ELR (cell line): ENCODE data around the gene MINK1.
A peak's percentile ranks its signal among the peaks of the same experiment; 100 is the strongest.

Source experiments
- DNase-seq: peaks from one replicate; pipeline ENCODE4 v3.0.0-alpha.2; 2015; ENCODE audit warnings: low read depth

MINK1 gene

GRCh38 chr17:4872786-4873185, 39.6 kb downstream of the MINK1 start:
- no peak for DNase-seq

GRCh38 chr17:4877089-4877488, 43.9 kb downstream of the MINK1 start:
- DNase-seq, result no peak

- DNase-seq, result no peak
Observed at GRCh38 chr17:4879601-4880000, 46.5 kb downstream of the MINK1 start.

- DNase-seq, result no peak
Observed at GRCh38 chr17:4880857-4881256, 47.7 kb downstream of the MINK1 start.

GRCh38 chr17:4881761-4882555, 48.8 kb downstream of the MINK1 start:
- DNase-seq, result peak; percentile 58

DNA sequence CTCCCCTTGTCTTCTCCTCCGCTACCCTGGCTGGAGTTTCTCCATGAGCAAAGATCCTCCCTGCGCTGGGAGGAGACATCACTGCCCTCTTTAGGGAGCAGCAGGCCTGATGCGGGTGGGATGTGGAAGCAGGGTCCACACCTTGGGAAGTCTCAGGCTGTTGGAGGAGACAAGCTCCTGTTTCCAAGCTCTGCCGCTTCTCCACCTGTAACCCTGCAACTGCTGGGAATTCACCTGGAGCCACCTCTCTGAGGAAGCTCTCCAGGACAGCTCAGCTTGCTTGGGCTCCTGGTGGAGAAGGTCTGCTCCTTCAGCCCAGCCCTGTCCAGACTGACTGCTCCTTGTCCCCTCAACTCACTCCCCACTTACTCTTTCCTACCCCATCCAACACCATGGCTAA, 51.3 kb downstream of the MINK1 start:
- no peak for DNase-seq

GRCh38 chr17:4886830-4887229, 53.7 kb downstream of the MINK1 start:
- DNase-seq, result no peak

- no peak for DNase-seq
Observed at GRCh38 chr17:4887581-4887980, 54.4 kb downstream of the MINK1 start.

DNA sequence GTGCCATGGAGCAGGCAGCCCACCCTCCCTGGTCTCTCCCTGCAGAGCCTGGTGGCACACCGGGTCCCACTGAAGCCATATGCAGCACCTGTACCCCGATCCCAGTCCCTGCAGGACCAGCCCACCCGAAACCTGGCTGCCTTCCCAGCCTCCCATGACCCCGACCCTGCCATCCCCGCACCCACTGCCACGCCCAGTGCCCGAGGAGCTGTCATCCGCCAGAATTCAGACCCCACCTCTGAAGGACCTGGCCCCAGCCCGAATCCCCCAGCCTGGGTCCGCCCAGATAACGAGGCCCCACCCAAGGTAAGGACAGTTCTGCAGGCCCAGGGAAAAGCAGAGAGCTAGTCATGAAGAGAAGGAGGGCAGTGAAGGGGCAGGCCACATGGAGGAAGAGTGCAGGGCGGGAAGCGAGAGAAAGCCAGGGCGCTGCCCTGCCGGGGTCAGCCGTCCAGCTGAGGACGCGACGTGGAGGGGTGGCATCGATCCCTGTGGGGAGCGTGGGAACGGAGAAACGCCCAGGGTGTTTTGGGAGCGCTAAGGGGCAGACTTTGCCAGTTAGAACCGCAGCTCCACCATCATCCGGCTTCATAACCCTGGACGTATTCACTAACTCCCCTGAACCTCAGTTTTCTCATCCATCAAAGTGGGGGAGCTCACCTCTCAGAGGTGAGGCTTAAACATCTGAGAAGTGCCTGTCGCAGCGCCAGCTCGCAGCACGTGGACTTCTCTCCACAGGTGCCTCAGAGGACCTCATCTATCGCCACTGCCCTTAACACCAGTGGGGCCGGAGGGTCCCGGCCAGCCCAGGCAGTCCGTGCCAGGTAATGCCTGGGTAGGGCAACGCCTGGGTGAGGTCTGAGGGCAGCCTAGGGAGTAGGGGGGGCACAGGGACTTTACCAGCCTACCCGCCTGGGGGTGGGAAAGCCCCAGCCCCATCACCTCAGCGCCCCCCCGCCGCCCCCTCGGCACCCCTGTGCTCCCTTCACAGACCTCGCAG, 58.6 kb downstream of the MINK1 start:
- DNase-seq, result no peak

- no peak for DNase-seq
Observed at GRCh38 chr17:4892499-4893221, 59.5 kb downstream of the MINK1 start.

DNA sequence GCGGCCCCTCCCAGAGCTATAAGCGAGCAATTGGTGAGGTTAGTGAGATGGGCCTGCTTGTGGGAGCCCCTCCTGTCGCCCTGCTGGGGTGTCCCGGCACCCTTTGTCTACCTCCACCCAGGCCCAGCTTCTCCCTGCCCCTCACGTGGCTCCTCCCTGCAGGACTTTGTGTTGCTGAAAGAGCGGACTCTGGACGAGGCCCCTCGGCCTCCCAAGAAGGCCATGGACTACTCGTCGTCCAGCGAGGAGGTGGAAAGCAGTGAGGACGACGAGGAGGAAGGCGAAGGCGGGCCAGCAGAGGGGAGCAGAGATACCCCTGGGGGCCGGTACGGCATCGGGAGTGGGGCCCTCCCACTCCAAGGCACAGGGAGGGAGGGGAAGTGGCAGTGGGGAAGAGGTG, 60.1 kb downstream of the MINK1 start:
- no peak for DNase-seq

DNA sequence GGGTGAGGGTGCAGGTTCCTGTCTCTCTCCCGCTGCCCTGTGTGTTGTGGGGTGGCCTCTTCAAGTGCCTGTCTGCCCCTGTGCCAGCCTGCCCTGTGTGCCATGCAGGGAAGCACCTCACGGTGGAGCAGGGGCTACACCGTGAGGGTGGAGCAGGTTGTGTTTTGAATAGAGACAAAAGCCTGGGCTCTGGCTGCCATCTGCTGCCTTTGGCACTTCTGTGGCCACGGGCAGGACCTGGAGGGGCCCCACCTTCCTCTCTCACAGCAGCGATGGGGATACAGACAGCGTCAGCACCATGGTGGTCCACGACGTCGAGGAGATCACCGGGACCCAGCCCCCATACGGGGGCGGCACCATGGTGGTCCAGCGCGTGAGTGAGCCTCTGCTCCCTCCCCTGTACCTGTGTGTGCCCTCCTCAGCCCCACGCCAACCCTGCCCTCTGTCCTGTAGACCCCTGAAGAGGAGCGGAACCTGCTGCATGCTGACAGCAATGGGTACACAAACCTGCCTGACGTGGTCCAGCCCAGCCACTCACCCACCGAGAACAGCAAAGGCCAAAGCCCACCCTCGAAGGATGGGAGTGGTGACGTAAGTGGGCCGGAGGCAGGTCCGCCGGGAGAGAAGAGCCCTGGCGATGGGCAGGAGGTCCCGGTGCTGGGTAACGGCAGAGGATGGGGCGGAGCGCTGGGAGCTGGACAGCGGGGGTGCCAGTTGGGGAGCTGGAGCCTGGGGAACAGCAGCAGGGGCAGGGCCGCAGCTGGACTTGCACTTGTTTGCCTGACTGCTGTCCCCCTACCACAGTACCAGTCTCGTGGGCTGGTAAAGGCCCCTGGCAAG, 60.8 kb downstream of the MINK1 start:
- no peak for DNase-seq

GRCh38 chr17:4895121-4895520, 62.0 kb downstream of the MINK1 start:
- no peak for DNase-seq

GRCh38 chr17:4895657-4896331, 62.7 kb downstream of the MINK1 start:
- DNase-seq, result no peak

DNA sequence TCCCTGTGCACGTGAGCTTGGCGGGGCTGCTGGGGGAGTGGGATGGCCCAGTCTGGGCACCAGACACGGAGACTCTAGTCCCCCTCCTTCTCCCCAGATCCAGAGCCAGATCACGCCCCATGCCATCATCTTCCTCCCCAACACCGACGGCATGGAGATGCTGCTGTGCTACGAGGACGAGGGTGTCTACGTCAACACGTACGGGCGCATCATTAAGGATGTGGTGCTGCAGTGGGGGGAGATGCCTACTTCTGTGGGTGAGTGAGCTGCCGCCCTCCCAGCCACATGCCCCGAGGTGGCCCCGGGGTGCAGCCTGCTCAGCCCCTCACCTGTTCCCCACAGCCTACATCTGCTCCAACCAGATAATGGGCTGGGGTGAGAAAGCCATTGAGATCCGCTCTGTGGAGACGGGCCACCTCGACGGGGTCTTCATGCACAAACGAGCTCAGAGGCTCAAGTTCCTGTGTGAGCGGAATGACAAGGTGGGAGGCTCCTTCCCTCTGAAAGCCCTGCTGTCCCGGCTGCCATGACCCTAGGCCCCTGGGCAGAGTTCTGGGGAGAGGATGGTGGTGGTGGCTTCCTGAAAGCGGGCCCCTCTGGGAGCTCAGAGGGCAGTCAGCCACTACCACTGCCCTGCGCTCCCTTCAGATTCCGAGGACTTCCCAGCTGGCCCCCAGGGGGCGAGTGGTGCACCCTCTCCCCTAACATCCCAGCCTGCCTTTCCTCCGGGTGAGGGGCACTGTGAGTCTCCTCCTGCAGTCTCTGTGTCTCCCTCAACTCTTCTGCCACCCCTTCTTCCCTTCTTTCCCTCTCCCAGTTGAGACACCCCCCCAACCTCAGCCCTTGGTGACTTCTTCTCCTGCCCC, 63.4 kb downstream of the MINK1 start:
- no peak for DNase-seq

GRCh38 chr17:4897198-4897687, 64.1 kb downstream of the MINK1 start:
- no peak for DNase-seq

DNA sequence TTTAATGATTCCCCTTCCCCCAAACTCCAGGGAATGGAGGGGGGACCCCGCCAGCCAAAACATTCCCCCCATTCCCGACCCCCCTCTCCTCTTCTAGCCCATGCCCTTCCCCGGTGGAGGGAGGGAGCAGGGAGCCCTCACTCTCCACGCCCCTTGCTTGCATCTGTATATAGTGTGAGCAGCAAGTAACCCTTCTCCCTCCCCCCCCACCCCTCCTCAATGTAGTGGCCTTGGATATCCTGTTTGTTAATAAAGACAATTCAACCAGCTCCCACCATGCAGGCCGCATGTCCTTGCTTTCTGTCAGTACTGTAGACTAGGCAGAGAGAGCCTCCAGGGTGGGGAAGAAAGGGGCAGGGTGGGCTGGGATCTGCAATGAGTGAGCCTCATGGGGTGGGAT, 64.6 kb downstream of the MINK1 start:
- no peak for DNase-seq

DNA sequence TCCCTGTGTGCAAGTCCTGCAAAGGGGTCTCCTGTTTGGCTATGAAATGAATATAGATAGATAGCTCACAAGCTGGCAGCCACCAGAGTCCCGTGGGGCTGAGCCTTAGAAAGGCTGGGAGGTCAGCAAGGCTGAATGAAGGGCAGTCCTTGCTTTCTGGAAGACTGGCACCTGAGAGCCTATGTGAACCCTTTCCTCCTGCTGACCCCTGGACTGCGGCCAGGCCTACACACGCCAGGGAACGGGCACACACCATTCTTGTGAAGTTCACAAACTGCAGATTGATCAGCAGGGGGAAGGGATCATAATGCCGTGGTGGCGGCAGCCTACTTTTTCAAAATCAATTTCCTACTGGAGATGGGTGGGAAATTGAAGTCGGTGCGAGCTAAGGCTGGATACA, 65.2 kb downstream of the MINK1 start:
- DNase-seq, result no peak

DNA sequence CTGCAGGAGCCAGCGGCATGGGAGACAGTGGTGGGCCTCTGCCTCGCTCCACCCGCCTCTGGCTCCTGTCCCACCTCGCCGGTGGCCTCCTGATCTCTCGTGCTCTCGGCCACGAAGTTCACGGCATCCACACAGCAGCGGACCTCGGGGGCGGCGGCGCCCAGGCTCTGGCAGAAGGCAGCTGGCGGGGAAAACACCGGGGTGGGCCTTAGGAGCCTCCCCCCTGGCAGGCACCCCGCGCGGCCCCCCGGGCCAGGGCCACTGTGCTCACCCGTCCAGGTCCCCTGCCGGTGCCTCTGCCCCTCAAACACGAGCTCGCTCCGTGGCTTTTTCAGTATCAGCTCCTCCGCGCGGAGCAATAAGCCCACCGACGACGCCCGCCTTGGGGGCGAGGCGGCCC, 65.8 kb downstream of the MINK1 start:
- DNase-seq, result no peak
